Vagina (tissue), 2 donors: ENCODE data around the gene SUN1. TPM values are rescaled to one million over a fixed set of nuclear protein-coding genes. Genes with fewer than 3 reads are reported as not detected.
"Not testable (repeated sequence)": the region's sequence is repeated elsewhere in the genome, so short reads cannot be mapped to it uniquely, and the experiment has no call there.

Experiments used
- DNase-seq, 2 donors: peaks; one replicate each; pipeline ENCODE4 v3.0.0-alpha.2; 2017; ENCODE audit errors: extremely low spot score in 2 of 2
- H3K27ac ChIP-seq: fragments of 200-600 bp; sonication (generic); one replicate; pipeline ENCODE4 v1.5.1; 2019
- H3K27me3 ChIP-seq: fragments of 200-600 bp; sonication (generic); one replicate; pipeline ENCODE4 v1.5.1; 2019
- H3K36me3 ChIP-seq, 2 donors: fragments of 200-600 bp; sonication (generic); one replicate each; pipeline ENCODE4 v1.5.1; 2017 to 2019
- H3K4me1 ChIP-seq: fragments of 200-600 bp; sonication (generic); one replicate; pipeline ENCODE4 v1.5.1; 2019
- H3K4me3 ChIP-seq, 2 donors: fragments of 200-600 bp; sonication (generic); 1 replicate in 1 of 2; 2 replicates in 1 of 2; pipeline ENCODE4 v1.5.1; 2016 to 2019
- H3K9me3 ChIP-seq: fragments of 200-600 bp; sonication (generic); one replicate; pipeline ENCODE4 v1.5.1; 2019
- CTCF ChIP-seq, 3 experiments: fragments of 450-650 bp in 2 of 3; fragments of 200-600 bp in 1 of 3; sonication (generic) in 1 of 3; IDR thresholded peaks; one replicate each; pipeline ENCODE4 v1.5.1; 2017 to 2019; ENCODE audit warnings: antibody characterized with exemption in 3 of 3, mild to moderate bottlenecking in 2 of 3, moderate library complexity in 2 of 3
- POLR2A ChIP-seq, 2 donors: fragments of 450-650 bp; IDR thresholded peaks; one replicate each; pipeline ENCODE4 v1.6.1; 2017; ENCODE audit warnings: antibody characterized with exemption in 2 of 2, mild to moderate bottlenecking in 2 of 2, moderate library complexity in 2 of 2
- POLR2AphosphoS5 ChIP-seq, 2 donors: sonication (generic); formaldehyde crosslinking; IDR thresholded peaks; one replicate each; pipeline ENCODE4 v1.9.0; 2017; ENCODE audit warnings: antibody characterized with exemption in 2 of 2, mild to moderate bottlenecking in 2 of 2, low read depth in 1 of 2; ENCODE audit not compliant: insufficient read depth in 1 of 2
- intact Hi-C: fragments of 100-400 bp; cut with DNase I; formaldehyde crosslinking; loops from one replicate; pipeline ENCODE4 v1.15.1; 2023
- total RNA-seq: library from RNA; depleted of rRNA; stranded (reverse); fragments of >200 nt; gene quantifications from one replicate; pipeline ENCODE4 v1.2.3, GENCODE V29; 2016

The SUN1 gene
- total RNA-seq, 1 donor from 2014 or later, result 170 TPM

GRCh38 chr7:922334-923107 is 90.2 kb downstream of the SUN1 start:
- Histone ChIP-seq H3K9me3 (no peaks in the 10 kb centered on the region), H3K27me3 (no peaks in the 10 kb centered on the region), H3K36me3 (no peaks in the 10 kb centered on the region), H3K27ac (no peak overlapping the region), H3K4me3 (no peak overlapping the region), H3K4me1 (peaks cover 3% of the 10 kb centered on the region)
- DNase-seq, result no peak
- intact Hi-C loops, result no loop called here
- TF ChIP-seq POLR2AphosphoS5 (IDR thresholded peaks at IDR 0.05; ENCODE audit: insufficient read depth in 1 of 2, low read depth in 1 of 2), result no peak
- TF ChIP-seq CTCF (IDR thresholded peaks at IDR 0.05), result no peak
- TF ChIP-seq POLR2A (IDR thresholded peaks at IDR 0.05), result no peak

DNA sequence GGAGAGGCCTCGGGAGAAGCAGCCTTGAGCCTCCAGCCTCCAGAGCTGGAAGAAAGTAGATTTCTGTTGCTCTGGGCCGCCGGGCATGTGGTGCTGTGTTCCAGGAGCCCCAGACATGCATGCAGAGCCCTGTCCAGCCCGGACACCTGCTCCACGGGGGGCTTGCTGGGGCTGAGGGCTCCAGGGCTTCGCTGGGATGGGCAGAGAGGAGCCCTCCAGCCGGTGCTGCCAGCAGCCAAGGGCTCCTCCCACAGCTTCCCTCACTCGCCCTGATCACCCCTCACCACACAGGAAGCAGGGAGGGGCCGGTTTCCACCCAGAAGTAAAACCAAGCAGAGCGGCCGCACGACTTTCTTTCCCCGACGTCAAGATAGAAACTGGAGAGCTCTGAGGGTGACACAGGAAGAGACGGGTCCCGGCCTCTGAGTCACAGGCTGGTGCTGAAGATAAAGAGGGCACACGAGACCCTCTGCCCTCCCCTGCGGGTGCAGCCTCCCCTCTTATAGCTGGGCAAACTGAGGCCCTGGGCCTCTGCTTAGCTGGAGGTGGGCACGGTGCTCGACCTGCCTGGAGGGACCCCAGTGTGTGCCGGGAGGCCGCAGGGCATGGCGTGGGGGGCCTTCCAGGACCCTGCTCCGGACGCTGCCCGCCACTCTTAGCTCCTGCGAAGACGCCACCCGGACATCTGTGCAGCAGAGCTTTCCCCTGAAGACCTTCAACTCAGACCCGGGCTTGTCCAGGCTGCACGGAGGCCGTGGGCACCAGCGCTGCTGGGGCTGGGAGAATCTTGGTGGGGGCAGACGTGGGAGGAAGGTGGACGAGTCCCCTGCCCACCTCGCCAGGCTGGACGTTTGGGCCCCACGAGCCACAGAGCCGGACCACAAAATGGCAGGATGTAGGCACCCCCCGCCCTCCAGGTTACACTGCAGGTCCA is 91.1 kb downstream of the SUN1 start:
- Histone ChIP-seq H3K4me3 (peak overlapping the region in 1 of 2 donors; percentile 16), H3K4me1 (peaks cover 3% of the 10 kb centered on the region), H3K27ac (no peak overlapping the region), H3K27me3 (no peaks in the 10 kb centered on the region), H3K9me3 (no peaks in the 10 kb centered on the region), H3K36me3 (no peaks in the 10 kb centered on the region)
- intact Hi-C loops, result no loop called here
- DNase-seq, result no peak
- TF ChIP-seq POLR2AphosphoS5 (IDR thresholded peaks at IDR 0.05; ENCODE audit: insufficient read depth in 1 of 2, low read depth in 1 of 2) (peak in 1 of 2 donors; percentile 52), CTCF (IDR thresholded peaks at IDR 0.05) (no peak)

DNA sequence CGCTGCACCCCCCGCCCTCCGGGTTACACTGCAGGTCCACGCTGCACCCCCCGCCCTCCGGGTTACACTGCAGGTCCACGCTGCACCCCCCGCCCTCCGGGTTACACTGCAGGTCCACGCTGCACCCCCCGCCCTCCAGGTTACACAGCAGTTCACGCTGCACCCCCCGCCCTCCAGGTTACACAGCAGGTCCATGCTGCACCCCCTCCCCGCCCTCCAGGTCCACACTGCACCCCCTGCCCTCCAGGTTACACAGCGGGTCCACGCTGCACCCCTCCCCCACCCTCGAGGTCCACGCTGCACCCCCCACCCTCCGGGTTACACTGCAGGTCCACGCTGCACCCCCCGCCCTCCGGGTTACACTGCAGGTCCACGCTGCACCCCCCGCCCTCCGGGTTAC is 91.8 kb downstream of the SUN1 start:
- H3K36me3 ChIP-seq, H3K4me1 ChIP-seq, H3K4me3 ChIP-seq, H3K27me3 ChIP-seq, H3K27ac ChIP-seq, DNase-seq, H3K9me3 ChIP-seq, intact Hi-C loops: not testable (repeated sequence)

Other genes with a start within 250 kb of the SUN1 start
- 29.7 TPM for gene DNAAF5, start 105.8 kb upstream of the SUN1 start, total RNA-seq
- gene PRKAR1B, start 105.2 kb upstream of the SUN1 start, total RNA-seq, result 31.4 TPM
- 35.8 TPM for gene GET4, start 44.1 kb downstream of the SUN1 start, total RNA-seq
- 4.2 TPM for gene ADAP1, start 122.2 kb downstream of the SUN1 start, total RNA-seq
- gene COX19, start 143.1 kb downstream of the SUN1 start, total RNA-seq, result 10.8 TPM
- 2.0 TPM for gene CYP2W1, start 150.7 kb downstream of the SUN1 start, total RNA-seq
- gene GPR146, start 212.1 kb downstream of the SUN1 start, total RNA-seq, result 36.1 TPM